Activated B cell treated with CpG ODN at 0.5 μM for 24 hours (primary cell): ENCODE measurements around the gene ERCC1. TPM values are rescaled to one million over a fixed set of nuclear protein-coding genes. Genes with fewer than 3 reads are reported as not detected.

Experiments used
- ATAC-seq: fragments of 200-7000 bp; cut with Tn5 transposase; one replicate; pipeline ENCODE4 v1.10.0; 2021; ENCODE audit warnings: low read depth, mild to moderate bottlenecking, moderate library complexity
- CTCF ChIA-PET: fragments of 350-600 bp; sonication (Branson Sonifier 250); formaldehyde crosslinking; loops from one replicate; lab custom pipeline; 2021; ENCODE audit warnings: antibody characterized with exemption; lab: Charles Lee
- POLR2A ChIA-PET: fragments of 350-600 bp; sonication (Branson Sonifier 250); formaldehyde crosslinking; loops from one replicate; lab custom pipeline; 2021; ENCODE audit warnings: antibody characterized with exemption; lab: Charles Lee
- DNase-seq: peaks from one replicate; pipeline ENCODE4 v3.0.0; 2022
- H3K27ac Mint-ChIP-seq: one replicate; pipeline ENCODE4 v1.8.0; 2020; ENCODE audit warnings: mixed read lengths
- H3K27me3 Mint-ChIP-seq: one replicate; pipeline ENCODE4 v1.8.0; 2021; ENCODE audit warnings: mixed read lengths
- H3K36me3 Mint-ChIP-seq: one replicate; pipeline ENCODE4 v1.8.0; 2021; ENCODE audit warnings: low read depth, mixed read lengths
- H3K4me1 Mint-ChIP-seq: one replicate; pipeline ENCODE4 v1.8.0; 2021; ENCODE audit warnings: mixed read lengths
- H3K4me3 Mint-ChIP-seq: one replicate; pipeline ENCODE4 v1.8.0; 2020; ENCODE audit warnings: mild to moderate bottlenecking, mixed read lengths
- H3K9me3 Mint-ChIP-seq: one replicate; pipeline ENCODE4 v1.8.0; 2020; ENCODE audit warnings: mixed read lengths
- intact Hi-C: fragments of 100-400 bp; cut with micrococcal nuclease; formaldehyde crosslinking; loops from one replicate; pipeline ENCODE4 v1.15.1; 2024
- total RNA-seq: library from RNA; stranded (reverse); gene quantifications from 2 replicates; pipeline ENCODE4 v1.2.3, GENCODE V29; 2022
- TF ChIP-seq, protein P1 (sequence below): fragments of 200-600 bp; IDR thresholded peaks from one replicate; pipeline ENCODE4 v1.8.0; 2022; ENCODE audit warnings: antibody characterized with exemption, mild to moderate bottlenecking

Gene ERCC1
- total RNA-seq, 1 donor from 2014 or later, result 69.2 TPM

- peaks cover 43% of the 10 kb centered on the region for H3K4me1 Mint-ChIP-seq
- H3K9me3 Mint-ChIP-seq, result no peaks in the 10 kb centered on the region
- DNase-seq, result peak; percentile 76
- ChIA-PET POLR2A (interaction anchor here (0.6 to 2.6 kb wide), 10 partner anchors 10 to 458 kb away, joined by 3 to 12 read pairs (median 3); partner anchors contain the start of gene ERCC1), CTCF (interaction anchor here (0.7 to 5.8 kb wide), 5 partner anchors 34 to 153 kb away, joined by 3 to 52 read pairs (median 6); partner anchors contain the start of gene FOSB)
- intact Hi-C loops, result loop anchor here (1.0 to 10.0 kb wide), 14 partner anchors 14 to 515 kb away; partner anchors contain the start of genes CLPTM1, ERCC1, ERCC2 and FOXA3
- H3K36me3 Mint-ChIP-seq, result peaks cover 13% of the 10 kb centered on the region
- peak overlapping the region; percentile 95 for H3K27ac Mint-ChIP-seq
- peak overlapping the region; percentile 96 for H3K4me3 Mint-ChIP-seq
- peak; percentile 65 for ATAC-seq
- peaks cover 12% of the 10 kb centered on the region for H3K27me3 Mint-ChIP-seq
- TF ChIP-seq, protein P1, sequence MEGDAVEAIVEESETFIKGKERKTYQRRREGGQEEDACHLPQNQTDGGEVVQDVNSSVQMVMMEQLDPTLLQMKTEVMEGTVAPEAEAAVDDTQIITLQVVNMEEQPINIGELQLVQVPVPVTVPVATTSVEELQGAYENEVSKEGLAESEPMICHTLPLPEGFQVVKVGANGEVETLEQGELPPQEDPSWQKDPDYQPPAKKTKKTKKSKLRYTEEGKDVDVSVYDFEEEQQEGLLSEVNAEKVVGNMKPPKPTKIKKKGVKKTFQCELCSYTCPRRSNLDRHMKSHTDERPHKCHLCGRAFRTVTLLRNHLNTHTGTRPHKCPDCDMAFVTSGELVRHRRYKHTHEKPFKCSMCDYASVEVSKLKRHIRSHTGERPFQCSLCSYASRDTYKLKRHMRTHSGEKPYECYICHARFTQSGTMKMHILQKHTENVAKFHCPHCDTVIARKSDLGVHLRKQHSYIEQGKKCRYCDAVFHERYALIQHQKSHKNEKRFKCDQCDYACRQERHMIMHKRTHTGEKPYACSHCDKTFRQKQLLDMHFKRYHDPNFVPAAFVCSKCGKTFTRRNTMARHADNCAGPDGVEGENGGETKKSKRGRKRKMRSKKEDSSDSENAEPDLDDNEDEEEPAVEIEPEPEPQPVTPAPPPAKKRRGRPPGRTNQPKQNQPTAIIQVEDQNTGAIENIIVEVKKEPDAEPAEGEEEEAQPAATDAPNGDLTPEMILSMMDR, result no peak
Observed at GRCh38 chr19:45405435-45406225, 18.1 kb downstream of the ERCC1 start.

- peak; percentile 2 for ATAC-seq
- ChIA-PET POLR2A (interaction anchor here (0.9 to 2.3 kb wide), 3 partner anchors 74 to 482 kb away, joined by 3 to 12 read pairs (median 3); no protein-coding TSS in a partner anchor), CTCF (interaction anchor here (1.0 to 5.8 kb wide), 4 partner anchors 35 to 154 kb away, joined by 3 to 52 read pairs (median 7); no protein-coding TSS in a partner anchor)
- Mint-ChIP-seq H3K4me1 (peaks cover 42% of the 10 kb centered on the region), H3K9me3 (no peaks in the 10 kb centered on the region), H3K36me3 (peaks cover 12% of the 10 kb centered on the region), H3K4me3 (peak within 1 kb of the TSS; percentile 96), H3K27ac (peak within 1 kb of the TSS; percentile 95), H3K27me3 (peaks cover 16% of the 10 kb centered on the region)
- no peak for DNase-seq
- TF ChIP-seq, protein P1, result no peak
- intact Hi-C loops, result loop anchor here (1.0 to 10.0 kb wide), 5 partner anchors 81 to 460 kb away; partner anchors contain the start of genes CLPTM1, FOXA3, MARK4 and SYMPK
Observed at GRCh38 chr19:45404557-45405434, 18.9 kb downstream of the ERCC1 start, which contains the start of gene PPP1R13L. Gene PPP1R13L (minus strand): TSS chr19:45405069. CDS start chr19:45398318, 6,751 bp downstream.

GRCh38 chr19:45403781-45404556, 19.7 kb downstream of the ERCC1 start:
- TF ChIP-seq, protein P1, result no peak
- intact Hi-C loops, result loop anchor here (10.0 kb wide), 3 partner anchors 149 to 461 kb away; partner anchors contain the start of genes FOXA3, MARK4 and SYMPK
- H3K9me3 Mint-ChIP-seq, result no peaks in the 10 kb centered on the region
- POLR2A ChIA-PET, result interaction anchor here (0.5 to 2.3 kb wide), 4 partner anchors 75 to 483 kb away, joined by 3 to 12 read pairs (median 3); no protein-coding TSS in a partner anchor
- H3K4me3 Mint-ChIP-seq, result peak overlapping the region; percentile 96
- peak overlapping the region; percentile 53 for H3K27ac Mint-ChIP-seq
- no peak for ATAC-seq
- peak; percentile 51 for DNase-seq
- peaks cover 16% of the 10 kb centered on the region for H3K27me3 Mint-ChIP-seq
- H3K36me3 Mint-ChIP-seq, result peaks cover 9% of the 10 kb centered on the region
- H3K4me1 Mint-ChIP-seq, result peaks cover 36% of the 10 kb centered on the region
- CTCF ChIA-PET, result interaction anchor here (1.9 to 5.8 kb wide), 4 partner anchors 35 to 82 kb away, joined by 6 to 52 read pairs (median 7); partner anchors contain the start of gene FOSB

DNA sequence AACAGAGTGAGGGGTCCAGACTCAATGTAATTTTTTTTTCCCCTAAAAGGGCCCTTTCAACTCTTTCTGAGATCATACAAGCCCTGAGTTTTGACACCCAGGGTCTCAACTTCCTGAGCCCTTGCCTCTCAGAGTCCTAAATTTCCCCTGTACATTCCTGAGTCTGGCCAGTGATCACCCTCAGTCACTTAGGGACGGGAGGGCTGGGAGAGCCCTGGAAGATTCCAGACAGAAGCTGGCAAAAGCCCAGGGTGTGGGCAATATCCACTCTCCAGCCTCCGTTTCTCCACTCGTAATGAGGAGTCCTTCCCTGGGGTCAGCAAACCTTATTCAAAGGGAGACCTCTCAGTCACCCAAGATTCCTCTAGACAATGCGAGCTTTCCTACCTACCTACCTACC, 20.4 kb downstream of the ERCC1 start:
- ChIA-PET CTCF (interaction anchor here (0.9 to 5.8 kb wide), 6 partner anchors 10 to 82 kb away, joined by 3 to 52 read pairs (median 7); partner anchors contain the start of gene FOSB), POLR2A (interaction anchor here (1.7 to 2.3 kb wide), 2 partner anchors 16 to 75 kb away, joined by 5 to 12 read pairs; no protein-coding TSS in a partner anchor)
- DNase-seq, result no peak
- H3K27ac Mint-ChIP-seq, result no peak overlapping the region
- H3K4me1 Mint-ChIP-seq, result peaks cover 39% of the 10 kb centered on the region
- H3K9me3 Mint-ChIP-seq, result no peaks in the 10 kb centered on the region
- TF ChIP-seq, protein P1, result no peak
- intact Hi-C loops, result loop anchor here (10.0 kb wide), 3 partner anchors 148 to 462 kb away; partner anchors contain the start of genes FOXA3, MARK4 and SYMPK
- H3K27me3 Mint-ChIP-seq, result peaks cover 21% of the 10 kb centered on the region
- ATAC-seq, result no peak
- no peak overlapping the region for H3K4me3 Mint-ChIP-seq
- peaks cover 9% of the 10 kb centered on the region for H3K36me3 Mint-ChIP-seq
